ENCODE results near the gene TMEM213. TPM values are rescaled to one million over a fixed set of nuclear protein-coding genes. Genes with fewer than 3 reads are reported as not detected.

The TMEM213 gene
- total and polyA plus RNA-seq, 2 of the 8 experiments (the other 6 are each of a cell fraction or from before 2014, with no cell fraction given), result 0.21 to 0.67 TPM

DNA sequence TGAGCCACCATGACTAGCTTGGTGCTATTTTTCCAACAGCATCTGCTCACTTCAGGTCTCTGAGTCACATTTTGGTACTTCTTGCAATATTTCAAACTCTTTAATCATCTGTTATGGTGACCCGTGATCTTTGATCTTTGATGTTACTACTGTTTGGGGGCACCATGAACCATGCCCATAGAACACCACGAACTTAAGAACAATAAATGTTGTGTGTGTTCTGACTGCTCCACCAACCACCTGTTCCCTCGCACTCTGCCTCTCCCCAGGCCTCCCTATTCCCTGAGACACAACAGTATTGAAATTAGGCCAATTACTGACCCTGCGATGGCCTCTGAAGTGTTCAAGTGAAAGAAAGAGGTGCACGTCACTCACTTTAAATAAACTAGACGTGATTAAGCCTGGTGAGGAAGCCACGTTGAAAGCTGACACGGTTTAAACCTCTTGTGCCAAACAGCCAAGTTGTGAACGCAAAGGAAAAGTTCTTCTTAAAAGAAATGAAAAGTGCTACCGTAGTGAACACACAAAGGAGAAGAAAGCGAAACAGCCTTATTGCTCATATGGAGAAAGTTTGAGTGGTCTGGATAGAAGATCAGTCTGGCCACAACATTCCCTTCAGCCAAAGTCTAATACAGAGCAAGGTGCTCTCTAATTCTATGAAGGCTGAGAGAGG, 27.4 kb downstream of the TMEM213 start (continued):
- no peak for TF ChIP-seq CHD7 (IDR thresholded peaks at IDR 0.05; ENCODE audit: insufficient replicate concordance, low read length)
- TF ChIP-seq TAF7 (optimal IDR thresholded peaks at IDR 0.05; ENCODE audit: borderline replicate concordance, low read depth, low read length), result no peak
- no peak for TF ChIP-seq GTF2F1 (IDR thresholded peaks at IDR 0.05; ENCODE audit: borderline replicate concordance, low read depth, low read length)
- no peak for TF ChIP-seq JUND (IDR thresholded peaks at IDR 0.05; ENCODE audit: low read length)
- TF ChIP-seq SUZ12 (IDR thresholded peaks at IDR 0.05; ENCODE audit: low read length), result no peak
- no peak for TF ChIP-seq RFX5 (IDR thresholded peaks at IDR 0.05; ENCODE audit: borderline replicate concordance, low read depth, low read length)
- no peak for TF ChIP-seq RXRA (IDR thresholded peaks at IDR 0.05; ENCODE audit: insufficient read depth, low read depth, low read length)
- no peak for TF ChIP-seq RNF2 (IDR thresholded peaks at IDR 0.05; ENCODE audit: borderline replicate concordance, low read depth, low read length, missing control alignments, poor library complexity, severe bottlenecking)
- TF ChIP-seq HDAC2 (IDR thresholded peaks at IDR 0.05; ENCODE audit: borderline replicate concordance in 1 of 2, low read depth in 2 of 2, low read length in 2 of 2), result no peak

Data from H1 (cell line).